ENCODE measurements around the gene AIPL1. TPM values are rescaled to one million over a fixed set of nuclear protein-coding genes. Genes with fewer than 3 reads are reported as not detected.

Gene AIPL1
- total RNA-seq, 4 donors from 2014 or later, result not detected

GRCh38 chr17:6402258-6402657, 32.7 kb downstream of the AIPL1 start:
- TF ChIP-seq CTCF (IDR thresholded peaks at IDR 0.05; ENCODE audit: low read depth), result no peak

GRCh38 chr17:6398955-6399354, 36.0 kb downstream of the AIPL1 start:
- no peak for TF ChIP-seq CTCF (IDR thresholded peaks at IDR 0.05; ENCODE audit: low read depth)

GRCh38 chr17:6394055-6394606, 40.8 kb downstream of the AIPL1 start:
- TF ChIP-seq CTCF (IDR thresholded peaks at IDR 0.05; ENCODE audit: low read depth), result no peak

- no peak for TF ChIP-seq CTCF (IDR thresholded peaks at IDR 0.05; ENCODE audit: low read depth)
Observed at GRCh38 chr17:6393351-6393952, 41.5 kb downstream of the AIPL1 start.

- no peak for TF ChIP-seq CTCF (IDR thresholded peaks at IDR 0.05; ENCODE audit: low read depth)
Observed at GRCh38 chr17:6392609-6393350, 42.1 kb downstream of the AIPL1 start.

- TF ChIP-seq CTCF (IDR thresholded peaks at IDR 0.05; ENCODE audit: low read depth), result no peak
Observed at GRCh38 chr17:6388416-6388815, 46.5 kb downstream of the AIPL1 start.

GRCh38 chr17:6387858-6388257, 47.1 kb downstream of the AIPL1 start:
- no peak for TF ChIP-seq CTCF (IDR thresholded peaks at IDR 0.05; ENCODE audit: low read depth)
